ENCODE data around the gene OSBP2.

- TF ChIP-seq, protein P1, sequence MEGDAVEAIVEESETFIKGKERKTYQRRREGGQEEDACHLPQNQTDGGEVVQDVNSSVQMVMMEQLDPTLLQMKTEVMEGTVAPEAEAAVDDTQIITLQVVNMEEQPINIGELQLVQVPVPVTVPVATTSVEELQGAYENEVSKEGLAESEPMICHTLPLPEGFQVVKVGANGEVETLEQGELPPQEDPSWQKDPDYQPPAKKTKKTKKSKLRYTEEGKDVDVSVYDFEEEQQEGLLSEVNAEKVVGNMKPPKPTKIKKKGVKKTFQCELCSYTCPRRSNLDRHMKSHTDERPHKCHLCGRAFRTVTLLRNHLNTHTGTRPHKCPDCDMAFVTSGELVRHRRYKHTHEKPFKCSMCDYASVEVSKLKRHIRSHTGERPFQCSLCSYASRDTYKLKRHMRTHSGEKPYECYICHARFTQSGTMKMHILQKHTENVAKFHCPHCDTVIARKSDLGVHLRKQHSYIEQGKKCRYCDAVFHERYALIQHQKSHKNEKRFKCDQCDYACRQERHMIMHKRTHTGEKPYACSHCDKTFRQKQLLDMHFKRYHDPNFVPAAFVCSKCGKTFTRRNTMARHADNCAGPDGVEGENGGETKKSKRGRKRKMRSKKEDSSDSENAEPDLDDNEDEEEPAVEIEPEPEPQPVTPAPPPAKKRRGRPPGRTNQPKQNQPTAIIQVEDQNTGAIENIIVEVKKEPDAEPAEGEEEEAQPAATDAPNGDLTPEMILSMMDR (optimal IDR thresholded peaks at IDR 0.05 in 1 of 3, IDR thresholded peaks at IDR 0.05 in 1 of 3, conservative IDR thresholded peaks at IDR 0.05 in 1 of 3; ENCODE audit: extremely low read depth in 1 of 3, insufficient read depth in 2 of 3, low read length in 3 of 3), result no peak
- TF ChIP-seq EZH2 (IDR thresholded peaks at IDR 0.05; ENCODE audit: low read length), result no peak
These were observed 173.3 kb downstream of the OSBP2 start for GRCh38 chr22:30867746-30868662.

All from keratinocyte (primary cell).